Psoas muscle (tissue), 8 donors: ENCODE results near the gene TNS3. TPM values are rescaled to one million over a fixed set of nuclear protein-coding genes. Genes with fewer than 3 reads are reported as not detected.

ENCODE experiments used
- ATAC-seq, 4 donors: fragments of 200-7000 bp; cut with Tn5 transposase; one replicate each; pipeline ENCODE4 v1.9.1; 2020; ENCODE audit warnings: moderate library complexity in 3 of 4, mild to moderate bottlenecking in 2 of 4
- DNase-seq, 2 donors: peaks; one replicate each; pipeline ENCODE4 v3.0.0-alpha.2; 2020
- H3K27ac ChIP-seq: fragments of 200-600 bp; one replicate; pipeline ENCODE4 v1.8.0; 2022
- H3K27me3 ChIP-seq, 3 donors: fragments of 200-600 bp in 1 of 3; one replicate each; pipeline versions ENCODE4 v1.6.1 to v1.8.0; 2013 to 2022; ENCODE audit warnings: low read length in 2 of 3, mild to moderate bottlenecking in 2 of 3, moderate library complexity in 1 of 3; ENCODE audit not compliant: insufficient read depth in 3 of 3
- H3K36me3 ChIP-seq, 2 donors: fragments of 200-600 bp in 1 of 2; one replicate each; pipeline versions ENCODE4 v1.6.1 to v1.8.0; 2013 to 2022; ENCODE audit warnings: low read depth in 1 of 2, mild to moderate bottlenecking in 1 of 2, moderate library complexity in 1 of 2; ENCODE audit not compliant: insufficient read depth in 1 of 2
- H3K4me1 ChIP-seq: fragments of 200-600 bp; one replicate; pipeline ENCODE4 v1.8.0; 2022
- H3K4me3 ChIP-seq: fragments of 200-600 bp; one replicate; pipeline ENCODE4 v1.8.0; 2022; ENCODE audit warnings: mild to moderate bottlenecking
- H3K9me3 ChIP-seq: fragments of 200-600 bp; one replicate; pipeline ENCODE4 v1.8.0; 2022
- WGBS, 3 donors: extraction: QIAGEN DNeasy Blood & Tissue Kit; methylation state at CpG; one replicate each; pipeline versions ENCODE4 v1.1.6 to v1.1.7; 2013; 5-methylcytosine and 5-hydroxymethylcytosine counted together
- intact Hi-C, 2 donors: fragments of 100-400 bp; cut with DNase I; formaldehyde crosslinking; loops; one replicate each; pipeline versions ENCODE4 v1.11.0 to v1.14.2; 2022
- polyA plus RNA-seq, 3 donors: library from polyadenylated mRNA; stranded (reverse); fragments of 200-250 nt; gene quantifications; one replicate each; pipeline ENCODE4 v1.2.3, GENCODE V29; 2013
- total RNA-seq, 4 donors: library from RNA; stranded (reverse); fragmentation: NEBNext Ultra II Directional in 2 of 4; extraction: Animal tissue kit (Norgen Biotek cat#: 25700) in 2 of 4; gene quantifications; one replicate each; pipeline versions ENCODE4 v1.2.1 to v1.2.4, GENCODE V29; 2021 to 2023
- TF ChIP-seq, protein P1 (sequence below): fragments of 200-600 bp; IDR thresholded peaks from one replicate; pipeline ENCODE4 v1.8.0; 2022; ENCODE audit warnings: antibody characterized with exemption
- donor health status: healthy with polysubstance abuse.
- donor health status: DM: no; HTN: no; CAD: no; lungs with moderate emphysema.
- donor health status: Bipolar disorder and iron deficiency.
- donor health status: healthy.
- donor health status: DM: yes; HTN: yes; CAD: no.
- donor health status: DM: no; HTN: no; CAD: no.
- donor health status: DM: no; HTN: no; CAD: no.
- donor health status: DM: yes; HTN: yes; CAD: no.

The TNS3 gene
- total and polyA plus RNA-seq, 7 donors: 11.5 to 75.3 (median 35.0) TPM

GRCh38 chr7:47579458-47579857 lies 2.5 kb downstream of the TNS3 start:
- peaks cover 29% of the 10 kb centered on the region for H3K4me1 ChIP-seq

GRCh38 chr7:47578579-47579270 lies 3.2 kb downstream of the TNS3 start:
- H3K27me3 ChIP-seq: no peaks in the 10 kb centered on the region
- intact Hi-C loops: loop anchor here in 1 of 2 donors (10.0 kb wide), 2 partner anchors 134 to 236 kb away; no protein-coding TSS in a partner anchor
- H3K27ac ChIP-seq: peak overlapping the region; percentile 3
- TF ChIP-seq, protein P1, sequence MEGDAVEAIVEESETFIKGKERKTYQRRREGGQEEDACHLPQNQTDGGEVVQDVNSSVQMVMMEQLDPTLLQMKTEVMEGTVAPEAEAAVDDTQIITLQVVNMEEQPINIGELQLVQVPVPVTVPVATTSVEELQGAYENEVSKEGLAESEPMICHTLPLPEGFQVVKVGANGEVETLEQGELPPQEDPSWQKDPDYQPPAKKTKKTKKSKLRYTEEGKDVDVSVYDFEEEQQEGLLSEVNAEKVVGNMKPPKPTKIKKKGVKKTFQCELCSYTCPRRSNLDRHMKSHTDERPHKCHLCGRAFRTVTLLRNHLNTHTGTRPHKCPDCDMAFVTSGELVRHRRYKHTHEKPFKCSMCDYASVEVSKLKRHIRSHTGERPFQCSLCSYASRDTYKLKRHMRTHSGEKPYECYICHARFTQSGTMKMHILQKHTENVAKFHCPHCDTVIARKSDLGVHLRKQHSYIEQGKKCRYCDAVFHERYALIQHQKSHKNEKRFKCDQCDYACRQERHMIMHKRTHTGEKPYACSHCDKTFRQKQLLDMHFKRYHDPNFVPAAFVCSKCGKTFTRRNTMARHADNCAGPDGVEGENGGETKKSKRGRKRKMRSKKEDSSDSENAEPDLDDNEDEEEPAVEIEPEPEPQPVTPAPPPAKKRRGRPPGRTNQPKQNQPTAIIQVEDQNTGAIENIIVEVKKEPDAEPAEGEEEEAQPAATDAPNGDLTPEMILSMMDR: no peak
- no peaks in the 10 kb centered on the region for H3K9me3 ChIP-seq
- no peaks in the 10 kb centered on the region for H3K36me3 ChIP-seq
- 70 to 73% (median 71%) methylated on average over 18 of the region's 18 CpGs for whole genome bisulfite sequencing, 3 donors
- ATAC-seq: no peak
- H3K4me1 ChIP-seq: peaks cover 27% of the 10 kb centered on the region
- DNase-seq: no peak
- no peak overlapping the region for H3K4me3 ChIP-seq

More at GRCh38 chr7:47579458-47579857, 2.5 kb downstream of the TNS3 start:
- WGBS, 3 donors: 86 to 100% (median 86%) methylated on average over 3 of the region's 3 CpGs
- TF ChIP-seq, protein P1: no peak
- no peaks in the 10 kb centered on the region for H3K27me3 ChIP-seq
- intact Hi-C loops: loop anchor here in 1 of 2 donors (10.0 kb wide), 2 partner anchors 135 to 235 kb away; no protein-coding TSS in a partner anchor
- H3K9me3 ChIP-seq: no peaks in the 10 kb centered on the region
- ATAC-seq: no peak
- no peaks in the 10 kb centered on the region for H3K36me3 ChIP-seq
- no peak for DNase-seq
- H3K27ac ChIP-seq: peak overlapping the region; percentile 3
- no peak overlapping the region for H3K4me3 ChIP-seq

GRCh38 chr7:47577321-47577919 lies 4.5 kb downstream of the TNS3 start:
- peak overlapping the region; percentile 54 for H3K4me3 ChIP-seq
- no peaks in the 10 kb centered on the region for H3K27me3 ChIP-seq
- H3K4me1 ChIP-seq: peaks cover 23% of the 10 kb centered on the region
- intact Hi-C loops: loop anchor here in 1 of 2 donors (10.0 kb wide), 2 partner anchors 133 to 237 kb away; no protein-coding TSS in a partner anchor
- no peak for ATAC-seq
- H3K27ac ChIP-seq: peak overlapping the region; percentile 77
- no peak for DNase-seq
- TF ChIP-seq, protein P1: no peak
- 51 to 59% (median 59%) methylated on average over 14 of the region's 14 CpGs for WGBS, 3 donors
- no peaks in the 10 kb centered on the region for H3K9me3 ChIP-seq
- no peaks in the 10 kb centered on the region for H3K36me3 ChIP-seq

GRCh38 chr7:47576866-47577306 lies 5.0 kb downstream of the TNS3 start:
- intact Hi-C loops: loop anchor here in 1 of 2 donors (10.0 kb wide), 2 partner anchors 132 to 238 kb away; no protein-coding TSS in a partner anchor
- H3K27me3 ChIP-seq: no peaks in the 10 kb centered on the region
- H3K36me3 ChIP-seq: no peaks in the 10 kb centered on the region
- H3K4me3 ChIP-seq: peak overlapping the region; percentile 54
- TF ChIP-seq, protein P1: no peak
- peak overlapping the region; percentile 77 for H3K27ac ChIP-seq
- peaks cover 26% of the 10 kb centered on the region for H3K4me1 ChIP-seq
- DNase-seq (no peak), ATAC-seq (peak; percentile 15 to 48 (median 20))
- 16 to 18% (median 17%) methylated on average over 15 of the region's 15 CpGs for WGBS, 3 donors
- H3K9me3 ChIP-seq: no peaks in the 10 kb centered on the region
